PC-9 (cell line): Measurements from ENCODE around the gene PRR5. TPM values are rescaled to one million over a fixed set of nuclear protein-coding genes. Genes with fewer than 3 reads are reported as not detected.

Source experiments
- BruUV-seq: library from RNA; stranded (reverse); fragments of 400-500 nt; replicated peaks from 2 replicates; lab custom pipeline; 2021; lab: Mats Ljungman, UMichigan
- CTCF ChIA-PET: fragments of 300-600 bp; sonication (Branson Sonifier 250); formaldehyde crosslinking; loops from one replicate; lab custom pipeline; 2022; ENCODE audit warnings: antibody characterized with exemption; lab: Charles Lee
- POLR2A ChIA-PET: fragments of 300-600 bp; sonication (Branson Sonifier 250); formaldehyde crosslinking; loops from one replicate; lab custom pipeline; 2022; ENCODE audit warnings: antibody characterized with exemption; ENCODE audit not compliant: unreplicated experiment; lab: Charles Lee
- DNase-seq, 2 experiments: peaks; one replicate each; pipeline versions ENCODE4 v3.0.0 to v3.0.0-alpha.2; 2015 to 2022; ENCODE audit warnings: mixed read lengths in 1 of 2
- H2AFZ ChIP-seq: fragments of 200-600 bp; sonication (generic); 2 replicates; pipeline ENCODE4 v1.8.1; 2017; ENCODE audit warnings: antibody characterized with exemption
- H3F3A ChIP-seq: fragments of 200-600 bp; sonication (generic); 2 replicates; pipeline ENCODE4 v1.8.1; 2017; ENCODE audit warnings: antibody characterized with exemption, mild to moderate bottlenecking, low read depth; ENCODE audit not compliant: insufficient read depth
- H3K27ac ChIP-seq: fragments of 200-600 bp; sonication (generic); 2 replicates; pipeline ENCODE4 v1.6.1; 2016; ENCODE audit warnings: mixed run types
- H3K27me3 ChIP-seq: fragments of 200-600 bp; sonication (generic); 2 replicates; pipeline ENCODE4 v1.6.1; 2016; ENCODE audit warnings: low read depth, mixed run types; ENCODE audit not compliant: insufficient read depth
- H3K36me3 ChIP-seq: fragments of 200-600 bp; sonication (generic); 2 replicates; pipeline ENCODE4 v1.6.1; 2016; ENCODE audit warnings: low read depth, mixed run types
- H3K4me1 ChIP-seq: fragments of 200-600 bp; sonication (generic); replicated peaks from 2 replicates; pipeline ENCODE4 v1.6.1; 2016; ENCODE audit warnings: mixed run types; ENCODE audit not compliant: insufficient read depth
- H3K4me2 ChIP-seq: fragments of 200-600 bp; sonication (generic); 2 replicates; pipeline ENCODE4 v1.6.1; 2017; ENCODE audit warnings: mixed run types
- H3K4me3 ChIP-seq: fragments of 200-600 bp; sonication (generic); 2 replicates; pipeline ENCODE4 v1.6.1; 2016; ENCODE audit warnings: mixed run types
- H3K79me2 ChIP-seq: fragments of 200-600 bp; sonication (generic); 2 replicates; pipeline ENCODE4 v1.6.1; 2017; ENCODE audit warnings: low read depth, mixed run types
- H3K9me2 ChIP-seq: fragments of 200-600 bp; sonication (generic); 2 replicates; pipeline ENCODE4 v1.8.1; 2017; ENCODE audit warnings: mild to moderate bottlenecking; ENCODE audit not compliant: insufficient read depth
- H3K9me3 ChIP-seq: fragments of 200-600 bp; sonication (generic); 2 replicates; pipeline ENCODE4 v1.8.1; 2016; ENCODE audit warnings: low read depth; ENCODE audit not compliant: insufficient read depth
- H4K20me1 ChIP-seq: fragments of 200-600 bp; sonication (generic); 2 replicates; pipeline ENCODE4 v1.8.1; 2017; ENCODE audit not compliant: insufficient read depth
- CTCF ChIP-seq: fragments of 200-600 bp; sonication (generic); conservative IDR thresholded peaks from 2 replicates; pipeline ENCODE4 v1.6.1; 2017; ENCODE audit warnings: mixed run types, antibody characterized with exemption, mild to moderate bottlenecking, moderate library complexity
- EZH2 ChIP-seq: fragments of 200-600 bp; sonication (generic); IDR thresholded peaks from 2 replicates; pipeline ENCODE4 v1.8.0; 2017; ENCODE audit warnings: antibody characterized with exemption, low read depth
- intact Hi-C: fragments of 100-400 bp; cut with micrococcal nuclease; formaldehyde crosslinking; loops from one replicate; pipeline ENCODE4 v1.10.0; 2022; ENCODE audit not compliant: unreplicated experiment
- total RNA-seq: library from RNA; stranded (reverse); gene quantifications from 2 replicates; pipeline ENCODE4 v1.2.3, GENCODE V29; 2021

PRR5 gene
- total RNA-seq, 1 experiment from 2014 or later, result 22.1 TPM

GRCh38 chr22:44707178-44707577 is 5.2 kb downstream of the PRR5 start:
- Histone ChIP-seq H3F3A (no peaks in the 10 kb centered on the region), H3K4me3 (no peak overlapping the region), H3K79me2 (peaks cover 4% of the 10 kb centered on the region; the same call in 1 of the 2 replicates), H3K4me2 (no peak overlapping the region), H3K4me1 (peaks cover 8% of the 10 kb centered on the region; the same call in 1 of the 2 replicates), H2AFZ (no peak overlapping the region), H3K9me2 (no peaks in the 10 kb centered on the region), H3K9me3 (no peaks in the 10 kb centered on the region), H3K27ac (no peak overlapping the region), H3K27me3 (no peaks in the 10 kb centered on the region), H4K20me1 (peaks cover 17% of the 10 kb centered on the region), H3K36me3 (no peaks in the 10 kb centered on the region)
- ChIA-PET CTCF (no interaction called here), POLR2A (no interaction called here)
- BruUV-seq, result no TSS peak
- DNase-seq, result no peak
- intact Hi-C loops, result no loop called here
- TF ChIP-seq CTCF (no peak), EZH2 (no peak)

GRCh38 chr22:44707752-44708151 is 5.7 kb downstream of the PRR5 start:
- ChIA-PET POLR2A (no interaction called here), CTCF (interaction anchor here (0.6 kb wide), 1 partner anchor 114 kb away, joined by 3 read pairs; no protein-coding TSS in a partner anchor)
- no peak for TF ChIP-seq CTCF
- H4K20me1 ChIP-seq, result peaks cover 17% of the 10 kb centered on the region
- no peak overlapping the region for H3K4me3 ChIP-seq
- intact Hi-C loops, result no loop called here
- H3K4me1 ChIP-seq, result peaks cover 8% of the 10 kb centered on the region; the same call in 1 of the 2 replicates
- no peaks in the 10 kb centered on the region for H3K9me3 ChIP-seq
- DNase-seq, result no peak
- peaks cover 4% of the 10 kb centered on the region; the same call in 1 of the 2 replicates for H3K79me2 ChIP-seq
- no TSS peak for BruUV-seq
- no peak overlapping the region for H3K27ac ChIP-seq
- H3F3A ChIP-seq, result no peaks in the 10 kb centered on the region
- H3K4me2 ChIP-seq, result no peak overlapping the region
- H2AFZ ChIP-seq, result no peak overlapping the region
- H3K9me2 ChIP-seq, result no peaks in the 10 kb centered on the region
- H3K27me3 ChIP-seq, result no peaks in the 10 kb centered on the region
- no peaks in the 10 kb centered on the region for H3K36me3 ChIP-seq

- Histone ChIP-seq H3K9me3 (no peaks in the 10 kb centered on the region), H3K4me2 (no peak overlapping the region), H2AFZ (no peak overlapping the region), H3K4me3 (no peak overlapping the region), H4K20me1 (peaks cover 13% of the 10 kb centered on the region), H3K9me2 (no peaks in the 10 kb centered on the region), H3K36me3 (no peaks in the 10 kb centered on the region), H3K27me3 (no peaks in the 10 kb centered on the region), H3K4me1 (no peaks in the 10 kb centered on the region; the same call in 1 of the 2 replicates), H3K27ac (no peak overlapping the region), H3F3A (no peaks in the 10 kb centered on the region), H3K79me2 (no peaks in the 10 kb centered on the region)
- CTCF ChIA-PET, result no interaction called here
- BruUV-seq, result no TSS peak
- intact Hi-C loops, result no loop called here
- TF ChIP-seq CTCF (no peak), EZH2 (no peak)
- POLR2A ChIA-PET, result interaction anchor here (0.7 kb wide), 1 partner anchor 164 kb away, joined by 3 read pairs; no protein-coding TSS in a partner anchor
- DNase-seq, result no peak
These were observed 7.9 kb downstream of the PRR5 start for GRCh38 chr22:44709881-44710392.
